Osteoblast (primary cell): ENCODE measurements around the gene SNAI3. TPM values are rescaled to one million over a fixed set of nuclear protein-coding genes. Genes with fewer than 3 reads are reported as not detected.
A peak's percentile ranks its signal among the peaks of the same experiment; 100 is the strongest.

Experiments
- DNase-seq: peaks from one replicate; pipeline ENCODE4 v3.0.0; 2011; ENCODE audit warnings: low spot score, mixed read lengths; ENCODE audit not compliant: insufficient read length; ENCODE audit errors: missing footprints
- H2AFZ ChIP-seq: 2 replicates; pipeline ENCODE4 v1.6.0; 2011; ENCODE audit warnings: mild to moderate bottlenecking, low read length
- H3K27ac ChIP-seq: 2 replicates; pipeline ENCODE4 v1.5.1; 2011; ENCODE audit warnings: mild to moderate bottlenecking, low read depth, low read length, moderate library complexity
- H3K27me3 ChIP-seq: 2 replicates; pipeline ENCODE4 v1.6.0; 2012; ENCODE audit warnings: mild to moderate bottlenecking, control low read depth, inconsistent platforms, low read length, moderate library complexity; ENCODE audit not compliant: insufficient read depth
- H3K36me3 ChIP-seq: 2 replicates; pipeline ENCODE4 v1.5.1; 2011; ENCODE audit warnings: mild to moderate bottlenecking, low read length, control low read depth, moderate library complexity; ENCODE audit not compliant: insufficient read depth
- H3K4me1 ChIP-seq: 2 replicates; pipeline ENCODE4 v1.5.1; 2011; ENCODE audit warnings: mild to moderate bottlenecking, low read length, control low read depth, moderate library complexity; ENCODE audit not compliant: insufficient read depth
- H3K4me2 ChIP-seq: 2 replicates; pipeline ENCODE4 v1.6.0; 2011; ENCODE audit warnings: mild to moderate bottlenecking, low read length; ENCODE audit not compliant: insufficient read depth
- H3K4me3 ChIP-seq: fragments of 200-600 bp; sonication (generic); 3 replicates; pipeline ENCODE4 v1.5.1; 2012; ENCODE audit warnings: mild to moderate bottlenecking, low read length, inconsistent platforms; ENCODE audit not compliant: insufficient read depth
- H3K79me2 ChIP-seq: 2 replicates; pipeline ENCODE4 v1.6.0; 2012; ENCODE audit warnings: mild to moderate bottlenecking, low read length, control low read depth, inconsistent platforms; ENCODE audit not compliant: insufficient read depth
- H3K9me3 ChIP-seq: 2 replicates; pipeline ENCODE4 v1.5.1; 2011; ENCODE audit warnings: low read depth, low read length, control low read depth
- H4K20me1 ChIP-seq: 2 replicates; pipeline ENCODE4 v1.6.0; 2012; ENCODE audit warnings: mild to moderate bottlenecking, low read length, control low read depth; ENCODE audit not compliant: insufficient read depth
- CTCF ChIP-seq: IDR thresholded peaks from 2 replicates; pipeline ENCODE4 v1.5.1; 2011; ENCODE audit warnings: mild to moderate bottlenecking, low read depth, low read length, moderate library complexity; ENCODE audit errors: extremely low read depth
- total RNA-seq: library from RNA; depleted of rRNA; stranded (reverse); fragments of >200 nt; gene quantifications from 2 replicates; pipeline ENCODE4 v1.2.3, GENCODE V29; 2012

Gene SNAI3
- total RNA-seq, 1 donor = not detected

DNA sequence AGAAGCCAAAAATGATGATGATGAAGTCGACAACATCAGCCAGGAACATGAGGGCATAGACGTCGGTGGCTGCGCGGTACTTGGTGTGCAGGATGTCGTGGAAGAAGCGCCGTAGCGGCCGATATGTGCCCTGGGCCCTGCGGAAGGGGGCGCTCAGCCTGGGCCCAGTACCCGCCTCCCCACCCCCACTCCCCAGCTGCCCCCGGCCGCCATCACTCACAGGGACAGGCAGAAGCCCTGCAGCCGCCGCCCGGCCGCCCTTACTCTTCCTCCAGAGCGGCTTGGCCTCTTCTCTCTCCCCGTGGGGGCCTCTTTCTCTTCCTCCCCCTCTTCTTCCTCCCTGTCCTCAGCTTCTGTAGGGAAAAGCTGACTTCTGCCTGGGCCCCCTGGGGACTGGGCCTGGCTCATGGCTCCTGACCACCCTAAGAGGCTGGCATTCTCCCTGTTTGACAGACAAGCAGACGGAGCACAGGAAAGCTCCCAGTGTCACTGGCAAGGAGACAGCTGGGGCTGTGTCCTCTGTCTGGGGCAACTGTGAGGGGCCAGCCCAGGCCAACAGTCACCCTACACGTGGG is 34.2 kb upstream of the SNAI3 start:
- Histone ChIP-seq H3K27me3 (no peaks in the 10 kb centered on the region), H3K27ac (no peak overlapping the region), H3K9me3 (no peaks in the 10 kb centered on the region), H3K4me3 (no peak overlapping the region), H2AFZ (no peak overlapping the region), H3K4me2 (no peak overlapping the region), H3K79me2 (no peaks in the 10 kb centered on the region), H3K36me3 (peaks cover 91% of the 10 kb centered on the region), H4K20me1 (peaks cover 11% of the 10 kb centered on the region), H3K4me1 (no peaks in the 10 kb centered on the region)
- DNase-seq = peak; percentile 90
- no peak for TF ChIP-seq CTCF

- Histone ChIP-seq H3K4me3 (no peak overlapping the region), H2AFZ (no peak overlapping the region), H3K79me2 (no peaks in the 10 kb centered on the region), H3K27me3 (no peaks in the 10 kb centered on the region), H3K4me2 (no peak overlapping the region), H3K9me3 (no peaks in the 10 kb centered on the region), H4K20me1 (peaks cover 11% of the 10 kb centered on the region), H3K4me1 (no peaks in the 10 kb centered on the region), H3K27ac (no peak overlapping the region), H3K36me3 (peaks cover 91% of the 10 kb centered on the region)
- no peak for TF ChIP-seq CTCF
- DNase-seq = peak; percentile 85
These were observed 33.6 kb upstream of the SNAI3 start for GRCh38 chr16:88719933-88720296.

DNA sequence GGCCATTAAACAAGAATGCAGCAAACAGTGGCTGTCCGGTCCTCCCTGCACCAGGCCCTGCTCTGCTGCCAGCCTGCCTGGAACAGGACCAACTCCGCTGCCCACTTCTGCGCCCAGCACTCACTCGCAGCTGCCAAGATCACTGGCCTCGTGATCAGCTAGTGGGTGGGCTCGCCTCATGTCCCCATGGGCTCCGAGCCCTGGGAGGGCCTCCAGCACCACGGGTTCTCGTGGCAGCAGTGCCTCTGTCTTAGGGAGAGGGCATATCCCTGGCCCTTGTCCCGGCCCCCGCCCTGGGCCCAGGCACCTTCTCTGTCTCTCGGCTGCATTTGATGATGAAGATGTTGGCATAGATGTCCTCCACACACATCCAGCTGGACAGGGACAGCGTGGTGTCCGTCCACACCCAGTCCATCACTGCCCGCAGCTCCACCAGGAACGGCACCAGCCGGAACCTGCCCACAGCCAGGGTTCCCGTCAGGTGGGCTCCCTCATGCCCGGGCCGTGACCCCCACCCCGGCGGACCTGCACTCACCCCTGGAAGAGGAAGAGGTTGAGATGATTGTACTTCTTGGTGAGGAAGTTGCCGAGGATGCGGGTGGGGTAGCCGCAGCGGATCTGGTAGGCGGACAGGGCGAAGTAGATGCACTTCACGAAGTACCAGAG is 33.1 kb upstream of the SNAI3 start:
- H3K9me3 ChIP-seq = no peaks in the 10 kb centered on the region
- H3K4me3 ChIP-seq = no peak overlapping the region
- H4K20me1 ChIP-seq = peaks cover 15% of the 10 kb centered on the region
- peak; percentile 89 for DNase-seq
- H2AFZ ChIP-seq = no peak overlapping the region
- H3K27ac ChIP-seq = no peak overlapping the region
- no peak for TF ChIP-seq CTCF
- H3K4me2 ChIP-seq = no peak overlapping the region
- no peaks in the 10 kb centered on the region for H3K79me2 ChIP-seq
- H3K27me3 ChIP-seq = no peaks in the 10 kb centered on the region
- H3K36me3 ChIP-seq = peaks cover 91% of the 10 kb centered on the region
- no peaks in the 10 kb centered on the region for H3K4me1 ChIP-seq

- Histone ChIP-seq H4K20me1 (peaks cover 23% of the 10 kb centered on the region), H3K27ac (no peak overlapping the region), H3K27me3 (no peaks in the 10 kb centered on the region), H3K36me3 (peaks cover 90% of the 10 kb centered on the region), H3K4me1 (no peaks in the 10 kb centered on the region), H3K4me2 (no peak overlapping the region), H2AFZ (no peak overlapping the region), H3K9me3 (no peaks in the 10 kb centered on the region), H3K79me2 (peaks cover 7% of the 10 kb centered on the region), H3K4me3 (no peak overlapping the region)
- no peak for TF ChIP-seq CTCF
- no peak for DNase-seq
These were observed 31.9 kb upstream of the SNAI3 start for GRCh38 chr16:88718178-88718577.
